ENCODE data around the gene HSPA6.
"Not testable (repeated sequence)": the region's sequence is repeated elsewhere in the genome, so short reads cannot be mapped to it uniquely, and the experiment has no call there.

HSPA6 gene

DNA sequence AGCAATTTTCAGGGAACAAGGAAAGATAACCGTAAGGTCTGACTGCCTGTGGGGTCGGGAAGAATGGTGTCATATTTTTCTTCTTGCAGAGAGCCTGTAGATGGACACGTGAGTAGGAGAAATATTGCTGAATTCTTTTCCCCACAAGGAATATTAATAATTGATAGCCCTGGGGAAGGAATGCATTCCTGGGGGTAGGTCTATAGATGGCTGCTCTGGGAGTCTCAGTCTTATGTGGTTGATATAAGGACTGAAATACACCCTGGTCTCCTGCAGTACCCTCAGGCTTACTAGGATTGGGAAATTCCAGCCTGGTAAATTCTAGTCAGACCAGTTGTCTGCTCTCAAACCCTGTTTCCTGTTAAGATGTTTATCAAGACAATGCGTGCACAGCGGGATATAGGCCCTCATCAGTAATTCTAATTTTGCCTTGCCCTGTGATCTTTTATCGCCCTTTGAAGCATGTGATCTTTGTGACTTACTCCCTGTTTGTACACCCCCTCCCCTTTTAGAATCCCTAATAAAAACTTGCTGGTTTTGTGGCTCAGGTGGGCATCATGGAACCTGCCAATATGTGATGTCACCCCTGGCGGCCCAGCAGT, 12.8 kb downstream of the HSPA6 start:
- not testable (repeated sequence) for DNase-seq

DNA sequence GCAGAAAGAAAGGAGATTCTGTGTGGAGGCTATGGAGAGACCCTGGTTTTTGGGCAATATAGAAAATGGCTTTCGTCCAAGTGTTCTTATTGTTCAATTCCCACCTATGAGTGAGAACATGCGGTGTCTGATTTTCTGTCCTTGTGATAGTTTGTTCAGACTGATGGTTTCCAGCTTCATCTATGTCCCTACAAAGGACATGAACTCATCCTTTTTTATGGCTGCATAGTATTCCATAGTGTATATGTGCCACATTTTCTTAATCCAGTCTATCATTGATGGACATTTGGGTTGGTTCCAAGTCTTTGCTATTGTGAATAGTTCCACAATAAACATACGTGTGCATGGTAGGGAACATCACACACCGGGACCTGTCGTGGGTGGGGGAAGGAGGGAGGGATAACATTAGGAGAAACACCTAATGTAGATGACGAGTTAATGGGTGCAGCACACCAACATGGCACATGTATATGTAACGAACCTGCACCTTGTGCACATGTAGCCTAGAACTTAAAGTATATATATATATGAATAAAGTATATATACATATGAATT, 14.7 kb downstream of the HSPA6 start:
- DNase-seq, result not testable (repeated sequence)

DNA sequence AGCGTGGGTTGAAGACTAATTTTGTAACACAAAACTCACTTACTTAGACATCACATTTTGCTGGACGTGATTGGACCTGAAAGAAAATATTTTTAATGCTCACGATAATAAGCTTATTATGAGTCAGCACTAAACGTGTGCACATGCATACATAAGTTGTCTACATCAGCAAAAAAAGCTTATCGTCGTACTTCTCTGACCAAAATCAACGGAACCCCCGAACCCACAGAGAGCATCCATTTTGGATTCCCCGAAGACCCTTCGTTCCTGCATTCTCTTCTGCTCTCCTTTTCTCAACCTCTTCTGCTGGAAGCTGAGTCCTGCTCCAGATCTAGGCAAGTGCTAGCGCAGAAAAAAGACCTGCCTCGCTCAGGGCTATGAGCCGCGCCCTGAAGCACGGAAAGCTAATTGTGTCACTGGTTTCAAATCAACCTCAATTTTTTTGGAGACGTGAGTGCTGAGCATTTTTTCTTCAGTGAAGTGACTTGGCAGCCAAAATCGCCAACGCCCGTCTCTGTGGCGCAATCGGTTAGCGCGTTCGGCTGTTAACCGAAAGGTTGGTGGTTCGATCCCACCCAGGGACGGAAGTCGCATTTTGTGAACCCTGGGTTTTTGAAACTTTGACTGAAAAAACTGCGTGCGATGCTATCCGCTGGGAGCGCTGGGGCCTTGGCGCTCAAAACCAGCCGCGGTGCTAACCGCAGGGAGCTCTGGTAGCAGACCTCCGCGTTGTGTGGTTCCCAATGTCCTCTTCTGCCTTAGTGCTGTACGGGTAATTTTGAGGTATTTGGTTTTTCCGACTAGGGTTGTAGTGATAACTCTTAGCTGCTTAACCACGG, 15.6 kb downstream of the HSPA6 start:
- DNase-seq, result peak; percentile 70 to 79

DNA sequence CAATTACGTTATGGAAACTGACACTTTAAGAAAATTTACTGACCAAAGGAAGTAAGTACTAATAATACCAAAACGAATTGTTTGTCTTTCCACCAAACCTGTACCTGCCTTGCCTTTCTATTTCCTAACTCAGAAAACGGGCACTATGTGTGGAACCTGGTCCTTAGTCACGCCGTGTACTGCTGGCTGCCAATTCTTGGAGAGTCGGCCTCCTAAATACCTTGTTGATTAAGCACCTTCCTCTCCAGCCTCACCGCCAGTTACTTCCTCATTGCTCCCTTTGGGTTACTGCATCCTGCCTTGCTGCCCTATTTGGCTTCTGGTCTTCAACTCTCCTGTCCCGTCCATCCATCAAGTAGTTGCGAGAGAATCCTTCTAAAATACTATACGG, 16.2 kb downstream of the HSPA6 start:
- DNase-seq, result peak; percentile 39 to 41

DNA sequence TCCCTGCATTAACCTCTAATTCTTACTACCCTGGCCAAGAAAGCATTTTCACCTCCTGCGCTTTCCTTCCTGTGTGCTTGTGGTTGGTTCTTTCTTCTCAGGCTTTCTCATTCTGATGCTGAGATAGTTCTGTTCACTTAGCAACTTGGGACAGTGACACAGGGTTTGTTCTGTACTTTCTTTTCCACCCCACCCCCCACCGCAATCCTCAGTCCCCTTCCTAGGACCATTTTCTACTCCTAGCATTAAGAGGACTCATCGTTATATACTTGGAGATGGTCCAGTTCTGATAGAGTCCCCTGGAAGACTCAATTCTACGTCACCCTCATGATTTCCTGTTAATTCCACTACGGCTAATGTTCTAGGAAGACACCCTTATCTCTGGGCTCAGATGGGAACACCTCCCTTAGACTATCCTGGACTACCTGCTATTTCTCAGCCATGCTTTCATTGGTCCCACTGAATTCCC, 17.8 kb downstream of the HSPA6 start:
- DNase-seq, result not testable (repeated sequence)

DNA sequence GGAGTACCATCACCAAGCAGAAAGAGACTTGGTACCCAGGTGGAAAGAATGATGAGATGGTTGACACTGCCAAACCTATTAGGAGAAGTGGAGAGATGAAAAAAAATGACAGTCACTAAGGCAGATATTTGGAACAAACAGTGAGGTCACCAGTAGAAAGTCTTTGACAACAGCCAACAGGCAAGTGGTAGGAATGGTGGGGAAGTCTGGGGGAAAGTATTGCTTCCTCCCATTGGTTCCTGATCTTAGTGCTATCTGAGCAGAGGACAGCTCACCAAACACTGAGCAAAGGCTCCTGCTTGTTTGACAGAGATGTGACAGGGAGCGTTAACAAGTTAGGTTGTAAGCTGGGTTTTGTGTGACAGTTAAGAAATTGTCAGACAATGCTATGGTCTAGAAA, 18.8 kb downstream of the HSPA6 start:
- not testable (repeated sequence) for DNase-seq

DNA sequence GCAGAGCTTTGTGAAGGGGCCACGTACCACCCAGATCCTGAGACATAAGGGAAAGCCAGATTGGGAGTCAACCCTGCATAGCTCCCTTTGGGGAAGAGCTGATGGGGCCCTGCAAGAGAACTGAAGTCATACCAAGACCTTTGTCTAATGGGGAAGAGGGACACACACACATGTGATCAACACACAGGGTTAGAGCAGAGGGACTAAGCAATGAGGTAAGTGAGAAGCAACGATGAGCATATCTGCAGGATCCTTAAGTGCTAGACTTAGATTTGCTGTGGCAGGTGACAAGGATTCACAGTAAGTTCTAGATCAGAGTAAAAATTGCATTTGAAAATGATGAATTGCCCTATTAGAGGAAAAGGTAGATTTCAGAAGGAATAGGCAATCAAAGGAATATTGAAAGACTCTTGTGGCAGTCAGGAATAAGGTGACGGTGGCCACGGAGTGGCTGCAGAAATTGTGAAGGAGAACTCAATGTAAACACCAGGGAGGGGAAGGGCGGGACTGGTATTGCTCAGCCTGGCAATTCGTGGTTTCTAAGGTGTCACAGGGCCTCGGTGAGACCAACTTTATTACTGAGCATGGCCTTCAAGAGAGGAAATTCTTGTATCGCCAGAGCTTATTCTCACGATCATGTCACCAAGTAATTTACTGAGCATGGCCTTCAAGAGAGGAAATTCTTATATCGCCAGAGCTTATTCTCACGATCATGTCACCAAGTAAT, 20.8 kb downstream of the HSPA6 start:
- not testable (repeated sequence) for DNase-seq

DNA sequence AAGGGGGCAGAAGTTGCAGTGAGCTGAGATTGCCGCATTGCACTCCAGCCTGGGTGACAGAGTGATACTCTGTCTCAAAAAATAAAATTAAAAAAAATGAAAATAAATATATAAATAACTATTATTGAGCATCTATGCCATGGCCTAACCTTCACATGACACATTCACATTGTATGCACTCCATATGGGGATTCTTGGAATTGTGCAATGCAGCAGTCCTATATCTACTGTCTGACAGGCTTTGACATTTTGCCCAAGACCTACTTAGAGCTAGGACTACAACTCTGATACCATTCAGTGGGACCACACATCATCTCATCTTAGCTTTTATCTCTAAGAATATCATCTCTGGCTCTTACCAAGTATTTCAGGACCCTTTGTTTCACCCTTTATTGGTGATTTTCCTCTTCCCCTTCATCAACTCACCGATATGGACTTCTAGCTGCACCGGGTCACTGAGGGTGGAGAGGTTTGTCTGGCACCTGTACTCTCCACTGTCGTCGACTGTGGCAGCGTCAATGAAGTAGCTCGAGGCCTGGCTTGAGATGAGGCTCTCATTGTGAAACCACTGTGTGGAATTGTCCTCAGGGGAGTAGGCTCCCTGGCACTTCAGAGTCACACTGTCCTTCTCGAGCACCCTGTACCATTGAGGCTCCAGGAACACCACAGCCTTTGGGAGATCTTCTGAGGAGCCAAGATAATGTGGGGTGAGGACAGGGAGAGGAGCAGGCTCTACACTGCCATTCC, 23.8 kb downstream of the HSPA6 start:
- not testable (repeated sequence) for DNase-seq

DNA sequence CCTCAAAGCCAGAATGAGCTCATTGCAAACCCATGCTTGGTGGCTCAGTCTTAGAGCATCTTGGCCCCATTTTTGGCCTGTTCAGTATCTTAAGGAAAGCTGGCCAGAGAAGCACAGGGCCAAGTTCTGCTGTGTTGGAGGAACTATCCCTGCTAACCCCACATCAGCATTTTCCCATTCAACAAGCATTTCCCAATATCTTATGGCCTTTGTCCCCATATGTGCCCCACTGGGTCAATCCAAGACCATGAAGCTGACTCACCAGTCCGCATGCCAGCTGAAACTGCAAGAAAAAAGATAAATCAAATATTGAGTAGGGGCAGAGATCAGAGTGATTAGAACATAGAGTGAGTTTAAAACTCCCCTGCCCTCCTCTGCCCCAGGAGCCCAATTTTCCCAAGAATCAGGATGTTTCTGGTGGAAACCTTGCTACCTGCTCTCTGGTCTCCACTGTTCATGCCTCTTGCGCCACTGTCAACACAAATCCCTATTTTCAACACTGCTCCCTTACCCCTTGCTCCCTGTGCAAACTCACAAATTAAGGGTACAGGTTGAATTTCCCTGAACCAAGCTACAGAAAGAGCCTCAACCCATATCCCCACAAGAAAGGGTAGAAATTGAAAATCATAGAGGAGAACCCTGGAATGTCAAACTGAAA, 24.5 kb downstream of the HSPA6 start:
- DNase-seq, result not testable (repeated sequence)

DNA sequence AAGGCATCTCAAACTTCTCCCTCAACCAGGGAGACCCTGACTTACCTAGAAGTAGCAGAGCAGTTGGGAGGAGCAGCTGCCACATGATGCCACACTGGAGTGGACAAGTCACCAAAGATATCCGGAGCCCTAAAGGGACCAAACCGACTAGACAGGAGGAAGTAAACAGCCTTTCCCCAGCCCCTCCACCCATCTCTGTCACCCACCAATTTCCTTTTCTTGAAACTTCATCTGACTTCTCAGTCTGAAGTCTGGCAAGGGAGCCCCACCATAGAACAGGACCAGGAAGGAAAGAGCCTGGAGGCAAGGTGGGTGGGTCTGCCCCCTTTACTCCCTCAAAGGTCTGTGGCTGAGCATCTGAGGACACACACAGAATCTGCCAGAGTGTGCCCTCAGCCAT, 25.3 kb downstream of the HSPA6 start, which contains the start of gene FCGR3A:
FCGR3A (minus strand) TSS at position 167 of the 400 bp plus-strand sequence; CDS start at position 85, 82 bp downstream.
- no peak for DNase-seq

DNA sequence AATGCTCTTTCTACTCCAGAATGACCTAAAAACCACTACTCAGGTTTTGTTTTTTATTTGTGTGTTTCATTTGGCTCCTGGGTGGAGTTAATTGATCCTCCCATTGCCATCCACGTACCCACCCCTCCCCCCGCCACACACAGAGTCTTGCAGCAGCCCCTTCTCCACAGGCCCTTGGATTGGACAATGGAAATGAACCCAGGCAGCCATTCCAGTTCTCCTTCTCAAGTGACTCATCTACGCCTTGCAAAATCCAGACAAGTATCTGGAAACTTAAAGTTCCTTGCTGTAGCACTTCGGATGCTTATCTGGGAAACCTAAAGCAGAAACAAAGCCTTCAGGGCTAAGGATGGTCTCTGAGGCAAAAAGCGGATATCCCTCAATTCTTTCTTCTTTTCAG, 26.6 kb downstream of the HSPA6 start:
- DNase-seq, result not testable (repeated sequence)

DNA sequence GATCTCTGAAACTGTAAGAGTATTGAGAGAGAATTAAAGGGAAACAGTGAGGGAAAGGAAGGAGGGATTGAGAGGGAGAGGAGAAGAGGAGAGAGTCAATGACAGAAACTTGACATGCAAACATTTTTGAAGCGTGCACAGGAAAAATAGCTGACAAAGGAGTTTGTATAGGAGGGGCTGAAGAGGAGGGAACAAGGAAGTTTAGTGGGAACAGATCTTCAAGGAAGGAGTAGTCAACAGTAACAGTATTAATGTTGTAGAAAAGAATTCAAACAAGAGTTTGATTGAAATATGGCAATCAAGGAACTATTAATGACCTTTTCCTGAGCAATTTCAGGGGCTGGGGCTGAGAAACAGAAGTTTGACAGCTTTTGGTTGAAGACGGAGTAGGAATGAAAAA, 29.3 kb downstream of the HSPA6 start:
- not testable (repeated sequence) for DNase-seq

DNA sequence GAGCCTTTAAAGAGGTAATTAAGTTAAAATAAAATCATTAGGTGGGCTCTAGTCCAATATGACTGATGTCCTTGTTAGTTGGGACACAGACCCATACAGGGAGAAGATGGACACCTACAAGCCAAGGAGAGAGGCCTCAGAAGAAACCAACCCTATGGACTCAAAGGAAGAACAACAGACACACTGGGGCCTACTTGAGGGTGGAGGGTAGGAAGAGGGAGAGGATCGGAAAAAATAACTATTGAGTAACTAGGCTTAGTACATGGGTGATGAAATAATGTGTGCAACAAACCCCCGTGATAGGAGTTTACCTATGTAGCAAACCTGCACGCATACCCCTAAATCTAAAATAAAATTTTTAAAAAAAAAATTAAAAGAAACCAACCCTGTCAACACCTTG, 30.0 kb downstream of the HSPA6 start:
- DNase-seq, result not testable (repeated sequence)

DNA sequence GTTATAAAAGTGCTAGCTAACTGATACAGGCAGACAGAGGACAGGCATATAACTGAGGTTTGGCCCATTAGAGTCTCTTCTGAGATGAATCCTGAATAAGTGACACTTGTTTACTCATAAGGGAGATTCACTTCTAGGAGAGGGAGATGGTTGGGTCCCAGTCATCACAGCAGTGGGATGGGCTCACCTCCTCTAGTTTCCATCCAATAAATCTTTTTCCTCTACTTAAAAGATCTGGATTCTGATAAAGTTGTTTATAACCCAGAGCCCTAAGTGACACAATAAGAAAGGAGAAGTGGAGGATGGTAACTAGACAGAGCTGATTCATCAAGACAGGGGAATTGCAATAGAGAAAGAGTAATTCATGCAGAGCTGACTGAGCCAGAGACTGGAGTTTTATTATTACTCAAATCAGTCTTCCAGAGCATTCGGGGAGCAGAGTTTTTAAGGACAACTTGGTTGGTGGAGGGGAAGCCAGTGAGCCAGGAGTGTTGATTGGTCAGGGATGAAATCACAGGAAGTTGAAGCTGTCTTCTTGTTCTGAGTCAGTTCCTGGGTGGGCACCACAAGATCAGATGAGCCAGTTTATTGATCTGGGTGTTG, 30.6 kb downstream of the HSPA6 start:
- DNase-seq, result not testable (repeated sequence)

DNA sequence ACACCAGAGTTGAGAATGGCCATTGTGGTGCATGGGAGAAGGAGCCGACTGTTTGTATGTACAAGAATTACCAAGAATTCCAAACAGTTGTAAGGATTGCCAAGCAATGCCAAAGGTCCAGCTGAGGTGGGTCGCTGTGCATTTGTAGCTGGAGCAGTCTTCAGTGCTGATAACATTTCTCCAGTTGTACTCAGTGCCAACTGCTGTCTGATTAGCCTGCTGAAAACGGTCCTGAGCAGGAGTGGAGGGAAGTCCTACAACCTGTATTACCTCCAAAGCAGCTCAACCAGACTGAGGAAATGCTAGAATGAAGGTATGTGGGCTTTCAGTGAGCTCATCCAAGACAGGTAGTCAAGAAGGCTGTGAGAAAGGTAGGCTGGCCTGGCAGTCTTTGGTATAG, 31.8 kb downstream of the HSPA6 start:
- not testable (repeated sequence) for DNase-seq

DNA sequence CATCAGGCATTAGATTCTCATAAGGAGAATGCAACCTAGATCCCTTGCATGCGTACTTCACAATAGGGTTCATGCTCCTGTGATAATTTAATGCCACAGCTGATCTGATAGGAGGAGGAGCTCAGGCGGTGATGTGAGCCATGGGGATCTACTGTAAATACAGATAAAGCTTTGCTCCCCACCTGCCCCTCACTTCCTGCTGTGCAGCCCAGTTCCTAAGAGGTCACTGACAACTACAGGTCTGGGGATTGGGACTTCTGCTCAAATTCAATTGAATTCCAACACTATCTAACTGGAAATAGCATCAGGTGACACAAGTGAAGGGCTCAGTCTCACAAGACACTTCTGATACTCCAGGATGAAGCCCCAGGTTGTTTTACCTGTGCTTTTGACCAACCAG, 32.6 kb downstream of the HSPA6 start:
- DNase-seq, result not testable (repeated sequence)

DNA sequence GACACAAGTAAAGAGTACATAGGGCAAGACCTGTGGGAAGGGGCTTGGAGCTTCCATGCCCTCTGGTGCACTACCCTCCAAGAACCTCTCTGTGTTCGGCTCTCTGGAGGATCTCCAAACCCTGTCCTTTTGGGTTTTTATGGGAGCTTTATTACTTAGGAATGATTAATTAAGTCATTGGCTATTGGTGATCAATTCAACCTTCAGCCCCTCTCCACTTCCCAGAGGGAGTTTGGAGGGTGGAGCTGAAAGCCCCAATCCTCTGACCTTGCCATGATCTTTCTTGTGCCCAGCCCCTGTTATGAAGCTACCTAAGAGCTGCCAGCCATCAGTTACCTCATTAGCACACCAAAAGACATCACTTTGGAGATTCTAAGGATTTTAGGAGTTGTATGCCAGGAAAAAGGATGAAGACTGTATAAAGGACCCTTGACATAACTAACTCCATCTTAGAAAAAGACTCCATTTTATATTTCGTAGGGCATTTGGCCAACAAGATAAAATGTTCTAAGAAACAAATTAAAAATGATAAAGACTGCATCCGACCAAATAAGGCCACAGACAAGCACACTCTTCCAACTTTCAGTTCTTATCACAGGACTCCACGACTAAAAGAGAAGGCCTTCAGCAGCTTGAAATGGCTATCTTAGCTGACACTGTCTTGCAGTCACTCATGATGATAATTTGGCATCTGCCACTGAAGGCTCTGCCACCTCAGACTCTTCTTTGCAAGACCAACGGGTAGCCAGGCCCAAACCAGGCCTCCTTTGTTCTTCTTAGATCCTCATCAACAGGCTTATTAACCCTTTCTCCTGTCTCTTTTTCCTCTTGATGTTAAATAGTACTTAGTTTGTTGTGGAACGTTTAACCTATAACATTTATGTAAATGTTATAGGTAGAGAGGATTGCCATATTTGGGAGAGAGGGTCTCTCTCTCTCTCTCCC, 33.4 kb downstream of the HSPA6 start:
- DNase-seq, result not testable (repeated sequence)

DNA sequence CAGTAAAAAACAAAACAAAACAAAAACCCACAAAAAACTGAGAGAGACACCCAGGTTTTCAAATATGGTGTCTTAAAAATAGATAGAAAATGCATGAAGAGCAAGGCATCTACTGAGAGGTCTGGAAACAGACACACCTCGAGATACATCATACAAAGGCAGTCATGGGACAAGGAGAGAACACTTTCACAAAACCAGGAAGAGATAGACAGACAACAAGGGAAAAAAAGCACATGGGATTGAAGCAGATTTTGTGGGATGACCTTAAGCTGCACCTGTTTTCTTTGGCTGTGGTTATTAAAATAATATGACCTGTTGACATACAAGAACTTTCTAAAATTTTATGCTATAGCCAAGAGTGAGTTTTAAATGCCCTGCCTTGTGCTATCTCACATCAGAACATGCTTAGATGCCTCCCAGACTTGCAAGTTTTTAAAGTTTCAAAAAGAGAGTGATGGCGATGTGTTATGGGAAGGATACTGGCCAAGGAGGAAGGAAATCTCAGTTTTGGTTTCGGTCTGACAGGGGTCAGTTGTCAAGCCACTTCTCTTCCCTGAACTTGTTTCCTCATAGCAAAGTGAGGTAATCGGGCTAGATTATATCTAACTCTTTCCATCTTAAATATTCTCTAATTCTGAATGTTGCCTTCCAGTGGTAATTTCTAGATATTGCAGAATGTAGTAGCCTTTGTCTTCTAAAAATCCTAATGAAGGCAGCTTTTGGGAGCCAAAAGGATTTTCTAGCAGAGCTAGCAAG, 36.8 kb downstream of the HSPA6 start:
- peak; percentile 89 to 95 for DNase-seq

DNA sequence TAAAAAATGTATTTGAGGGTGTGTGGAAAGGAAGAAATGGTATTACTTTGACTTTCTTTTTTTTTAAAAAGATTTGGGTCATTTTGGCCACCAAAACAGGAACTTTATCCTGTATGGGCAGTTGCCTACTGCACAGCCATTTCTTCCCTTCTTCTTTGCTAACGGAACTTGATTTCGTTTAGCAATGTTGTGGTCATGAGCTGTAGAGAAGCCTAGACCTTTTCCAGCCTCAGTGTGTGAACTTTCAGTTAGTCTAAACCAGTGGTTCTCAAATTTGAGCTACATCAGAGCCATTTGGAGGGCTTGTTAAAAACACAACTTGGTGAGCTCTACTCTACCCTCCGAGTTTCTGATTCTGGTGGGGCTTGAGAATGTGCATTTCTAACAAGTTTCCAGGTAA, 38.1 kb downstream of the HSPA6 start:
- peak; percentile 33 to 34 for DNase-seq

All from AML-193 (cell line).